HCT116 (cell line): ENCODE measurements around the gene PRRC2C. TPM values are rescaled to one million over a fixed set of nuclear protein-coding genes. Genes with fewer than 3 reads are reported as not detected.

ENCODE experiments used
- ATAC-seq: fragments of 200-7000 bp; cut with Tn5 transposase; 2 replicates; pipeline ENCODE4 v1.9.1; 2020; ENCODE audit warnings: mild to moderate bottlenecking, moderate library complexity
- Bru-seq: library from RNA; stranded (reverse); fragments of 400-500 nt; gene quantifications from one replicate; lab custom pipeline; 2021; lab: Mats Ljungman, UMichigan
- BruChase-seq, 2 experiments: library from RNA; stranded (reverse); fragments of 400-500 nt; gene quantifications; one replicate each; lab custom pipeline; 2021; lab: Mats Ljungman, UMichigan
- BruUV-seq: library from RNA; stranded (reverse); fragments of 400-500 nt; replicated peaks from 2 replicates; lab custom pipeline; 2021; lab: Mats Ljungman, UMichigan
- CTCF ChIA-PET: fragments of 300-600 bp; sonication (Branson Sonifier 250); formaldehyde crosslinking; loops from one replicate; lab custom pipeline; 2021; ENCODE audit warnings: antibody characterized with exemption; lab: Charles Lee
- POLR2A ChIA-PET: fragments of 300-600, 350-600 bp; sonication (Branson Sonifier 250); formaldehyde crosslinking; loops from one replicate; lab custom pipeline; 2021; ENCODE audit warnings: antibody characterized with exemption; lab: Charles Lee
- RAD21 ChIA-PET, 2 experiments: fragments of 300-600 bp; sonication (Branson Sonifier 250); formaldehyde crosslinking; loops; one replicate each; lab custom pipeline; 2023; ENCODE audit warnings: low total read pairs in 2 of 2; ENCODE audit not compliant: uncharacterized antibody in 2 of 2, unreplicated experiment in 2 of 2, low non-redundant PET in 1 of 2; lab: Charles Lee
- DNase-seq: peaks from one replicate; pipeline ENCODE4 v3.0.0-alpha.2; 2010; ENCODE audit warnings: low read depth, low spot score
- H2AFZ ChIP-seq: fragments of 200-600 bp; shearing (Covaris generic), sonication (generic); 2 replicates; pipeline ENCODE4 v1.6.1; 2017; ENCODE audit warnings: low read depth, mixed run types, mixed read lengths, antibody characterized with exemption, low read length; ENCODE audit not compliant: poor library complexity, severe bottlenecking
- H3K27ac ChIP-seq: 2 replicates; pipeline ENCODE4 v1.5.1; 2012; ENCODE audit warnings: low read depth, low read length
- H3K27me3 ChIP-seq: fragments of 200-600 bp; sonication (generic); 2 replicates; pipeline ENCODE4 v1.6.1; 2016; ENCODE audit warnings: mixed run types, low read length, mixed read lengths; ENCODE audit not compliant: insufficient read depth
- H3K36me3 ChIP-seq, 2 experiments: fragments of 200-500 bp in 1 of 2; fragments of 200-600 bp in 1 of 2; sonication (Bioruptor generic) in 1 of 2; sonication (generic) in 1 of 2; 2 replicates each; pipeline versions ENCODE4 v1.5.1 to v1.6.1; 2014 to 2016; ENCODE audit warnings: low read length in 2 of 2, inconsistent platforms in 1 of 2, mixed read lengths in 1 of 2, mixed run types in 1 of 2; ENCODE audit not compliant: insufficient read depth in 2 of 2, control insufficient read depth in 1 of 2
- H3K4me1 ChIP-seq, 2 experiments: fragments of 200-600 bp in 1 of 2; sonication (generic) in 1 of 2; 2 replicates each; pipeline versions ENCODE4 v1.5.1 to v1.6.1; 2012 to 2017; ENCODE audit warnings: low read length in 2 of 2, inconsistent platforms in 1 of 2, mild to moderate bottlenecking in 1 of 2, mixed read lengths in 1 of 2, mixed run types in 1 of 2, moderate library complexity in 1 of 2; ENCODE audit not compliant: insufficient read depth in 2 of 2, control insufficient read depth in 1 of 2
- H3K4me2 ChIP-seq: fragments of 200-600 bp; sonication (generic); 2 replicates; pipeline ENCODE4 v1.6.1; 2017; ENCODE audit warnings: mixed run types, low read length, mixed read lengths
- H3K4me3 ChIP-seq, 2 experiments: fragments of 200-600 bp in 1 of 2; sonication (generic) in 1 of 2; replicated peaks in 1 of 2; 2 replicates each; pipeline ENCODE4 v1.5.1; 2011 to 2016; ENCODE audit warnings: low read length in 2 of 2, control low read depth in 1 of 2, low read depth in 1 of 2, mild to moderate bottlenecking in 1 of 2, mixed read lengths in 1 of 2, mixed run types in 1 of 2
- H3K79me2 ChIP-seq: fragments of 200-600 bp; sonication (generic); 2 replicates; pipeline ENCODE4 v1.6.1; 2017; ENCODE audit warnings: mild to moderate bottlenecking, mixed run types, low read length, moderate library complexity, mixed read lengths; ENCODE audit not compliant: insufficient read depth
- H3K9ac ChIP-seq: fragments of 200-600 bp; sonication (generic); 2 replicates; pipeline ENCODE4 v1.6.1; 2016; ENCODE audit warnings: low read length, mixed read lengths
- H3K9me2 ChIP-seq: fragments of 200-600 bp; sonication (generic), shearing (Covaris generic); 2 replicates; pipeline ENCODE4 v1.6.1; 2017; ENCODE audit warnings: mixed run types, mild to moderate bottlenecking, moderate library complexity; ENCODE audit not compliant: insufficient read depth
- H3K9me3 ChIP-seq, 2 experiments: fragments of 200-500 bp in 1 of 2; fragments of 200-600 bp in 1 of 2; sonication (Bioruptor generic) in 1 of 2; sonication (generic) in 1 of 2; 2 replicates each; pipeline ENCODE4 v1.6.1; 2014 to 2017; ENCODE audit warnings: low read length in 2 of 2, mixed read lengths in 2 of 2, inconsistent platforms in 1 of 2, low read depth in 1 of 2, mild to moderate bottlenecking in 1 of 2, mixed run types in 1 of 2, moderate library complexity in 1 of 2; ENCODE audit not compliant: control insufficient read depth in 1 of 2, insufficient read depth in 1 of 2
- H4K20me1 ChIP-seq: fragments of 200-600 bp; sonication (generic), shearing (Covaris generic); 2 replicates; pipeline ENCODE4 v1.6.1; 2017; ENCODE audit warnings: mixed run types, mild to moderate bottlenecking, moderate library complexity; ENCODE audit not compliant: insufficient read depth
- ATF3 ChIP-seq: IDR thresholded peaks from 2 replicates; pipeline ENCODE4 v1.6.1; 2012
- CBX3 ChIP-seq: IDR thresholded peaks from 2 replicates; pipeline ENCODE4 v1.6.1; 2012; ENCODE audit warnings: low read depth
- CTCF ChIP-seq, 3 experiments: fragments of 200-600 bp in 1 of 3; sonication (generic) in 1 of 3; IDR thresholded peaks in 2 of 3; conservative IDR thresholded peaks in 1 of 3; 2 replicates each; pipeline ENCODE4 v1.5.1; 2012 to 2017; ENCODE audit warnings: low read depth in 2 of 3, low read length in 2 of 3, antibody characterized with exemption in 1 of 3, borderline replicate concordance in 1 of 3, control low read depth in 1 of 3, mild to moderate bottlenecking in 1 of 3, mixed read lengths in 1 of 3, mixed run types in 1 of 3, moderate library complexity in 1 of 3; ENCODE audit not compliant: insufficient read depth in 1 of 3
- EZH2phosphoT487 ChIP-seq: fragments of 200-600 bp; IDR thresholded peaks from 2 replicates; pipeline ENCODE4 v1.6.1; 2018; ENCODE audit warnings: antibody characterized with exemption, borderline replicate concordance
- FOSL1 ChIP-seq: IDR thresholded peaks from 2 replicates; pipeline ENCODE4 v1.6.1; 2012; ENCODE audit warnings: low read depth
- POLR2A ChIP-seq: IDR thresholded peaks from 2 replicates; pipeline ENCODE4 v1.7.0; 2011; ENCODE audit warnings: borderline replicate concordance; ENCODE audit not compliant: insufficient read depth, insufficient read length; ENCODE audit errors: extremely low read depth
- POLR2AphosphoS5 ChIP-seq: IDR thresholded peaks from 2 replicates; pipeline ENCODE4 v1.6.1; 2011; ENCODE audit warnings: mild to moderate bottlenecking, low read depth, low read length, moderate library complexity
- RAD21 ChIP-seq: IDR thresholded peaks from 2 replicates; pipeline ENCODE4 v1.6.1; 2012; ENCODE audit warnings: low read depth, mild to moderate bottlenecking
- REST ChIP-seq: IDR thresholded peaks from 2 replicates; pipeline ENCODE4 v1.6.1; 2012; ENCODE audit warnings: low read depth
- SIN3A ChIP-seq: IDR thresholded peaks from 2 replicates; pipeline ENCODE4 v1.6.1; 2012; ENCODE audit warnings: low read depth
- SP1 ChIP-seq: IDR thresholded peaks from 2 replicates; pipeline ENCODE4 v1.6.1; 2012; ENCODE audit warnings: low read depth
- YY1 ChIP-seq: IDR thresholded peaks from 2 replicates; pipeline ENCODE4 v1.6.1; 2011; ENCODE audit warnings: low read length, low read depth, moderate library complexity, mild to moderate bottlenecking; ENCODE audit not compliant: insufficient replicate concordance; ENCODE audit errors: extremely low read depth
- ZBTB33 ChIP-seq: IDR thresholded peaks from 2 replicates; pipeline ENCODE4 v1.6.1; 2011; ENCODE audit warnings: mild to moderate bottlenecking, low read length, moderate library complexity; ENCODE audit not compliant: insufficient replicate concordance; ENCODE audit errors: extremely low read depth
- ZFX ChIP-seq: fragments of 450-650 bp; IDR thresholded peaks from 2 replicates; pipeline ENCODE4 v1.6.1; 2017
- intact Hi-C: fragments of 100-400 bp; cut with micrococcal nuclease; formaldehyde crosslinking; loops from 2 replicates; pipeline ENCODE4 v1.10.0; 2022
- long read RNA-seq: library from polyadenylated mRNA; unstranded; transcript quantifications from one replicate; pipeline ENCODE4 v2.0.0, GENCODE V29; 2021; ENCODE audit not compliant: unreplicated experiment
- polyA plus RNA-seq: library from polyadenylated mRNA; unstranded; fragments of >200 nt; gene quantifications from 2 replicates; pipeline ENCODE4 v1.2.1, GENCODE V29; 2012; ENCODE audit warnings: missing spikeins
- total RNA-seq: library from RNA; stranded (reverse); gene quantifications from one replicate; pipeline ENCODE4 v1.2.1, GENCODE V29; 2021; ENCODE audit not compliant: unreplicated experiment
- TF ChIP-seq, protein P1 (sequence below): IDR thresholded peaks from 2 replicates; pipeline ENCODE4 v1.6.1; 2012

PRRC2C gene
- total RNA-seq (154 TPM), Bru-seq, nascent RNA (percentile 96 among the genes with signal in this experiment), BruChase-seq, experiment 1, labeled RNA remaining after a 6-hour chase (percentile 97 among the genes with signal in this experiment), BruChase-seq, experiment 2, labeled RNA remaining after a 2-hour chase (percentile 96 among the genes with signal in this experiment)
- 64.1 and 72.8 TPM in 2 replicates for polyA plus RNA-seq
- long read RNA-seq, transcript PRRC2C-208 (12 exons, 1,931 nt), result major isoform, 8 of 131 reads
- long read RNA-seq, partial matches to known transcripts, result 108 of 131 reads
- long read RNA-seq, other reads (novel, unspliced or antisense), result 11 of 131 reads

DNA sequence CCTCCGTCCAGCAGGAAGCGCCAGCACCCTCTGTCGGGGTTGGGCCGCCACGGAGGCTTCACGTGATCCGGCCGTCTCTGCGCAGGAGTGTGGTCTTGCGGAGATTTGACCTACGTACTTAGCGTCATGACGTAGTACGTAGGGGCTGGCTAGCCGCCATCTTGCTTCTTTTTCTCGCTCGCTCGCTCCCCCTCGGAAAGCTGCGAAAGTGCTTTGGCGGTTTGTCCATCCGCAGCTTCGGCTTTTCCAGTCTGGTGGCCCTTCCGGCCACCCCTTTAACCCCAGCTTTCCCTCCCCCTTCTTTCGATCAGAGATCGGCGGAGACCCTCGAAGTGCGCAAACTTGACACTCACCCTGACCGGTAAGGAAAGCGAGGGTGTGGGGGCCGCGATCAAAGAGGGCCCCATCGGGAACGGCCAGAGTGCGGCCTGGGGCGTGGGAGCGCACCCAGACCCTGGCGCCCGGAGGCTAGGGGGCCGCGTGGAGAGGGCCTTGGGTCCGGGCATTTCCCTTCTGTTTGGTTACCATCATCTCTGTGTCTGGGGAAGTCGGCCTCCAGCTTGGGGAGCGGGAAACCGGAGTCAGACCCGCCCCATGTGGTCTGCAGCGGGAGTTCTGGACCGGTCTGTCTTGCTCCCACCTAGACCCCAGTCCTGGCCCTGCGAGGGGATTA is at the start of gene PRRC2C:
TSS of gene PRRC2C (plus strand) at position 156 of the 673 bp plus-strand sequence. CDS start 26,559 bp downstream, outside the sequence.
- Histone ChIP-seq H3K27me3 (no peaks in the 10 kb centered on the region), H3K36me3 (peaks cover 0 to 9% of the 10 kb centered on the region in 2 experiments; a peak in 3 of 4 replicates), H3K4me1 (peaks cover 9 to 14% of the 10 kb centered on the region in 2 experiments), H4K20me1 (peaks cover 38% of the 10 kb centered on the region), H3K9me3 (no peaks in the 10 kb centered on the region), H3K4me3 (peak within 1 kb of the TSS; percentile 95 to 98), H3K4me2 (peak within 1 kb of the TSS; percentile 80), H3K79me2 (peaks cover 53% of the 10 kb centered on the region), H3K9me2 (no peaks in the 10 kb centered on the region), H3K27ac (peak within 1 kb of the TSS; percentile 90), H3K9ac (peak within 1 kb of the TSS; percentile 98), H2AFZ (peak within 1 kb of the TSS; percentile 76)
- BruUV-seq, result no TSS peak
- DNase-seq, result peak; percentile 96
- intact Hi-C loops, result no loop called here
- ChIA-PET RAD21 (no interaction called here), POLR2A (interaction anchor here (0.8 to 0.9 kb wide), 2 partner anchors 12 to 15 kb away, joined by 3 to 4 read pairs; no protein-coding TSS in a partner anchor), CTCF (interaction anchor here (1.1 to 1.9 kb wide), 10 partner anchors 8 to 230 kb away, joined by 3 to 8 read pairs (median 5); partner anchors contain the start of gene FMO4)
- peak; percentile 98 for ATAC-seq
- peak; percentile 82 for TF ChIP-seq ZFX
- TF ChIP-seq REST, result no peak
- TF ChIP-seq, protein P1, sequence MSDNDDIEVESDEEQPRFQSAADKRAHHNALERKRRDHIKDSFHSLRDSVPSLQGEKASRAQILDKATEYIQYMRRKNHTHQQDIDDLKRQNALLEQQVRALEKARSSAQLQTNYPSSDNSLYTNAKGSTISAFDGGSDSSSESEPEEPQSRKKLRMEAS, result peak; percentile 89
- peak; percentile 74 for TF ChIP-seq RAD21
- no peak for TF ChIP-seq EZH2phosphoT487
- peak; percentile 93 for TF ChIP-seq POLR2A
- peak; percentile 73 for TF ChIP-seq SIN3A
- TF ChIP-seq CBX3, result peak; percentile 69; the same call in 1 of the 2 replicates
- TF ChIP-seq ZBTB33, result peak; percentile 77
- peak; percentile 28; the same call in 1 of the 2 replicates for TF ChIP-seq SP1
- no peak for TF ChIP-seq FOSL1
- TF ChIP-seq CTCF (IDR thresholded peaks at IDR 0.05 in 2 of 3, conservative IDR thresholded peaks at IDR 0.05 in 1 of 3; ENCODE audit: borderline replicate concordance in 1 of 3, insufficient read depth in 1 of 3, low read depth in 2 of 3, low read length in 2 of 3), result peak; percentile 44 to 76 (median 70); a peak in 4 of 6 replicates
- TF ChIP-seq POLR2AphosphoS5, result peak; percentile 91
- no peak for TF ChIP-seq ATF3
- TF ChIP-seq YY1, result peak; percentile 94
